GM21723 (cell line): ENCODE results near the gene SLC38A8.

Source experiments
- ATAC-seq: cut with Tn5 transposase; IDR thresholded peaks from one replicate; pipeline ENCODE4 v1.9.1; 2021; ENCODE audit warnings: mild to moderate bottlenecking, moderate library complexity; ENCODE audit not compliant: unreplicated experiment

Gene SLC38A8

DNA sequence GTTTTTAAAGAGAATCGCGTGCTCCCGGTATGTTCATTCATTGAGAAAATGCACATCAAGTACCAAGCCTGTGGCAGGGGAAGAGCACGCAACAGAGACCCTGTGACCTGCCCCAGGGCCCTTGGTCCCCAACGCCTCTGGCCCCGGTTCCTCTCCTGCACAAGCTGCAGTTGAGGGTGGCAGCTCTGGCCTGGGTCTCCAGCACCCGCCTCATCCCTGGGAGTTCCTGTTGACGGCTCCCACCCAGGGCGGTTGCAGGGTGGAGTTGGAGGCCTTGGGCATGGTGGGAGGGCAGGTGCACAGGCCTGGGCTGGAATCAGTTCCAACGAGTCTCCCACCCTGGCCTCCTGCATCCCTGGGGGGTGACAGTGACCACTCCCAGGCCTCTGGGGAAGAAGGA, 69.5 kb downstream of the SLC38A8 start:
- no peak for ATAC-seq

DNA sequence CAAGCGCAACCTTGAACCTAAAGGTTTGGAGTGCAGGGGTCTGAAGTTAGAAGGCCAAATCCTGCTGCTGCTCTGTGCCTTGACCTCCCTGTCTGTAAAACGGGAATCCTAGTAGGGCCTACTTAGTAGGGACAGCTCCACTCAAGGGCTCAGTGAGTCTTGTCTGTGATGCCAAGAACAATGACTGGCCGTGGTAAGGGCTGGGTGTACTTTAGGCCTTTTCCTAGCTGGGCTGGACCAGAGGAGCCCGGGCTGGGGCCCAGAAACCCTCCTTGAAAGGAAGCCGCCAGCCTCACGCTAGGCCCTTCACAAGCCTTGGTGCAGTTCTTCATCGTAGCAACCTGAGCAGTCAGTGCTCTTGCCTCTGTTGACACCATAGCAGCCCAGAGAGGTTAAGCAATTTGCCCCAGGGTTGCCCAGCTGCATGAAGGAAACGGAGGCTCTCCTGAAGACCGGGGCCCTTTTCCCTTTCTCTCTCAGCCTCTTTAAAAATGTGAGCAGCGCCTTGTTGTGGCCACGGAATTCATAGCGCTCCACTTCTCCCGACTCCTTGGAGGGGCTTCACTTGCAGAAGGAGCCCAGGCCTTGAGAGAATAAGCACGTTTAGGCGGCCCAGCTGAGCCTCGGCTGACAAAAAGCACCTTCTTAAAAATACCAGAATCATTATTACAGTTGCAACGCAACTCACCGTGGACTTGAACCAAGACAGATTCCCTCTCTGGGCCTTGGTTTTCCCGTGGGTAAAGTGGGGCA, 70.2 kb downstream of the SLC38A8 start:
- ATAC-seq, result no peak

DNA sequence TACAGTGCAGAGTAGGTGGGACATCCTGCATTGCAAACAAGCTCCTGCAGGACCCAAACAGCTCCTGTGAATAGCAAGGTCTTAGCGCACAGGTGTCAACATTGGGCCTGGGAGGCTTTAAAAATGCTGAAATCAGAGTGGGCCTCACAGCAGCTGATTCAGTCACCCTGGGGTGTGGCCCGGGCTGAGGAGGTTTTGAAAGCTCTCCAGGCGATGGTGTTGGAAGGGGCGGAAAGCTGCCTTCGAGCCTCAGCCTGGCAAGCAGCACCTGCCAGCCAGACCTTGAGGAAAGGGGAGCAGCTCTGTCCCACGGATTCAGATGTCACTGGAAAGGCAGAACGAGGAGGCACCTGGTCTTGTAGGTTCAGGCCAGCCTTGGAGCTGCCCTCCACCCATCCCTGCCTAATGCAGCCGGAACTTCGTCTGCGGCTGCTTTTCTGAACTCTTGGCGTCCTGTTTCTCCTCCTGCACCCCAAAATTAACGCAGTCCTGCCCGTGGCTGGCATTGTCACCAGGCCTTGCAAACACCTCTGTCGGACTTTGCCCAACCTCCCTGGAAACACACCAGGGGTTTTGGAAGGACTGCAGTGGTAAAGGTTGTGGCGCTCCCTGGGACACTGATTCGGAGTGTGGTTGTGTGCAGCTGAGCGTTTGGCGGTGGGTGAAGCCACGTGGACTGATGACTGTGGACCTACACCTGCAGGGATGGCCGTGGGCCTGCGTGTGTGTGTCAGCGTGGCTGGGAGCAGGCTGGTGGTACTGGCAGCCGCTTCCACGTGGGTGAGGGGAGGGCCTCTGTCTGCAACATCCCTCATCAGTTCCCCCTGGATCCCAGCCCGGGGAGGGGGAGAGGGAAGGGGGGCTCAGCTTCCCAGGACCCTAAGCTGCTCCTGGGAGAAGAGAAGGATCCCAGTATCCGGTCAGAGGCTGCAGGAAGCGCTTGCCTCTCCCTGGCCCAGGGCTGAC, 71.1 kb downstream of the SLC38A8 start:
- ATAC-seq, result no peak

DNA sequence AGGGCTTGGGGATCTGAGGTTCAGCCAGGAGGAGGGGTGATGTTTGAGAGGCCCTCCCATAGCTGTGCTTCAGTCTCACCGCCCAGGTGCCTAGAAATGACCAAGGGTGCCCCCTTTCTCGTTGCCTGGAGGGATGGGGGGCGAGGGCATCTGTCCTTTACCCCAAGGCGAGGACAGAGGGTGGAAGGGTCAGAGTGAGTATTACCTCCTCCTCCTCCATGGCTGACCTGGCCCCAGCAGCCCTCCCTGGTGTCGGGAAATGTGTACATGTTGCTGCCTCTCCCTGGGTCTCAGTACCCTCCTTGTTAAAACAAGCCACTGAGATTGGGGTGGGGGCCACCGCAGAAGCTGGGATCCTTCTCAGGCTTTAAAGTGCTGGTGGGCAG, 72.2 kb downstream of the SLC38A8 start:
- no peak for ATAC-seq

DNA sequence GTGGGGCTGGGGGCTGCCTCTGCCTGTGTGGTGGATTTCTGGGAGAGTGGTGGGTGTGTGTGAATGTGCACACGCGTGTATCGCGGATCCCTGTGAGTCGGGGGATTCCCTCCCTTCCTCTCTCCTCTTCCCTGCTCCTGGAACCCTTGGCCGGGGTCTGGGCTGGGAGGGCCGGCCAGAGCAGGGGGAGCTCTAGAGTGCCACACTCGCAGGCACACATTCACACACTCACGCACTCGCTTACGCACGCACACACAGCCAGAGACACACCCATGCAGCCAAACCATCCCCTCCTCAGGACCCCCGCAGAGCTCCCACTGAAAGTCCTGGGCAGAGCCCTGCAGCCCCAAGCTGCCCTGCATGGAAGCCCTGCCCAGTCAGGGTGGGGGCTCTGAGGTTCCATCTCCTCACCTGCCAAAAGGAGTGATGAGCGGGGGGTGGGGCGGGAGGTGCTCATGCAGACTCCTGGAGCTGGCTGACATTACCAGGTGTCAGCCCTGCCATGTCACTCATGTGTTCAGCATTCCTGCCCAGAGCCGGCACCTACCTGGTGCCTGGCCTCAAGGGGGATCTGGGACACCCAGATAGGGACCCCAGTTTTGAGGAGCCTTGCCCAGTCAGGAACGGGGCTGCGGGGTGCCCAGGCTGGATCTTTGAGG, 72.7 kb downstream of the SLC38A8 start:
- ATAC-seq, result no peak

DNA sequence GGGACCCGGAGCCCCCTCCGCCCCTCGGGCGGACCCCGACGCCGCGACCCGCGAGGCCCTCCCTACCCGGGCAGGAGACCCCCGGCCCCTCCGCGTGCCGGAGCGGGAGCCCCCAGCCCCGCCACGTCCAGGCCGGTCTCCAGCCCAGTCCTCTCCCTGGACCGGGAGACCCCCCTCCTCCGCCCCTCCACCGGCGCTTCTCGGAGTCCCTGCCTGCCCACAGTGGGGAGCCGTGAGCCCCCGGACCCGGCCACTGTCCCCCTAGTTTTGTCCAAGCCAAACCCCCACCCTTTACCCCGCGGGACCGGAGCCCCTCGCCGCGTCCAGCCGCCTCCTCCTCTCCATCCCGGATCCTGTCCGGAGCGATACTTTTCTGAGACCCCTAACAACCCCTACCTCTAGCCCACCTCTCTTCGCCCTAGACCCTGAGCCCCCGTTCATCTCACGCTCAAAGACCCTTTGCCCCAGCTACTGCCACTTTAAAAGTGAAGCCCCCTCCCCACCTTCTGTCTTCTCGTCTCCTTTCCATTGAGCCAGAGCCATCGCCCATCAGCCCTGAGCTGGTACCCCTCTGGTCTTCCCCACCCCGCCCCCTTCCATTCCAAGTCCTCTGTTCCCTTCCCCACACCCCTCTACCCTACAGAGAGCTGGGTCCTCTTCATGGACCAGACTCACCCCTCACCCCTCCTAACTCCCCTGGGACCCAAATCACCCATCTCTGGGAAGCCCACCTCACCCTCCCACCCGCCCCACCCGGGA, 73.5 kb downstream of the SLC38A8 start:
- no peak for ATAC-seq

DNA sequence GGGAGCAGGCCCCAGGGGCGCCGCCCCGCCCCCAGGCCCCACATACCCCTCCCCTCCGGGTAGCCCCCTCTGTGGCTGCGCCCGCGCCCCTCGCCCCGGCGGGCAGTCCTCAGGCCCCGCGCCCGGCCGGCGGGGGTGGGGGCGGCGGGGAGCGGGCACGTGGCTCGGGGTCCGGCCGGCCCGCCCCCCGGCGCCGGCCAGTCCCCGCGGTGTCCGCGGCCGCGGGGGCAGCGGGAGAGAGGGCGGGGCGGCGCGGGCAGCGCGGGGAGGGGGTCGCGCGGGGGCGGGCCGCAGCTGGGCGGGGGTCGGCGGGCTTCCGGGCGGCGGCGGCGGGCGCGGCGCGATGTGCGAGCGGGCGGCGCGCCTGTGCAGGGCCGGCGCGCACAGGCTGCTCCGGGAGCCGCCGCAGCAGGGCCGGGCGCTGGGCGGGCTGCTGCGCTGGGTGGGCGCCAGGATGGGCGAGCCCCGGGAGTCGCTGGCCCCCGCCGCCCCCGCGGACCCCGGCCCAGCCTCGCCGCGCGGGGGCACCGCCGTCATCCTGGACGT, 74.2 kb downstream of the SLC38A8 start:
- no peak for ATAC-seq

DNA sequence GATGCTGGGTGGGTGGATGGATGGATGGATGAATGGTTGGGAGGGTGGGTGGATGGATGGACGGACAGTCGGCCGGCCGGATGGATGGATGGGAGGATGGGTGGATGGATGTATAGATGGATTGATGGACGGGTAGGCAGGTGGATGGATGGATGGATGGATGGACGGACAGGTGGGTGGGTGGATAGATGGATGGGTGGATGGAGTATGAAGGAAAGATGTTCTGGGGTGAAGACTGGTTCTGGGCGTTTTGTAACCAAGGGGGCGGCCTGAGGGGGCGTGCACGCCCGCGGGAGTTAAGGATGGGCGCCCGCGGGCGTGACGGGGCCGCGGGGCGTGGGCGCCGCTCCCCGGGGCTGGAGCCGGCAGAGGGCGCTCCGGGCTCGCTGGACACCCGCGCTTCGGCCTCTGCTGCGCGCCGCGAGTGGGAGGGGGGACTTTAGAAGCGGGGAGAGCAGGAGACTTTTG, 74.7 kb downstream of the SLC38A8 start, which contains the start of gene NECAB2:
NECAB2 (plus strand) TSS at position 407 of the 468 bp plus-strand sequence. CDS start 405 bp downstream, outside the sequence.
- ATAC-seq, result no peak

DNA sequence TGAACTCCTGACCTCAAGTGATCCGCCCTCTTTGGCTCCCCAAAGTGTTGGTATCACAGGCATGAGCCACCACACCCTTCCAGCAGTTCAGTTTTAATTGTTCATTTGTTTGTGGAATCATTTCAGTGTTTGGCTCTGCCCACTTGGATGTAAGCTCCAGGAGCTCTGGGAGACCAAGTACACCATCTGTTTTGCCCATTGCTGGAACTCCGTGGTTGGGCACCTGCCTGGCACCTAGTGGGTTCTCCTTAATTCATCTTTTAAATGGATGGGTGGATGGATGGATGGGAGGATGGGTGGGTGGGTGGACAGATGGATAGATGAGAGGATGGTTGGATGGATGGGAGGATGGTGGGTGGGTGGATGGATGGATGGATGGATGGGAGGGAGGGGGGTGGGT, 75.5 kb downstream of the SLC38A8 start:
- ATAC-seq, result no peak

DNA sequence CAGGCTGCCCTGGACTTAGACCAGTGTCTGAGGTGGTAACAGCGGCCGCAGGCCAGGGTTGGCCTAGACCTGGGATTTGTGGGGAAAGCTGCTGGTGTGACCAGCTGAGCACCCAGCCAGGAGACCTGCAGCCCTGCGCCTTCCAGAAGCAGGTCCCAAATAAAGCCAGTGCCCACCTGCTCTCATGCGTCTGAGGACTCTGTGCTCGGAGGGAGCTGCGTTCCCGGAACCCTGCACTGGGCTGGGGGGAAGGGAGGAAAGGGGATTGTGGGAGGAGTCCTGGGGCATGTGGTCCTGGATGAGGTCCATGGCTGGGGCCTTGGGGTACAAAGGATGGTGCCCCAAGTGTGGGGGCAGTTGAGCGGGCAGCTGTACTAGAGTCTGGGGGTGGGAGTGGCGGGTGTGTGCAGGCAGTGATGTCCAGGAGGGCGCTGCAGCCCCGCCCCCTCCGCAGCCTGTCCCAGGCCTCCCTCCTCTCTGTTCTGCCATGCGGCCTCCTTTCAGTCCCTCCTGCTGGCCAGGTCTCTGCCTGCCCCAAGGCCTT, 76.4 kb downstream of the SLC38A8 start:
- no peak for ATAC-seq

DNA sequence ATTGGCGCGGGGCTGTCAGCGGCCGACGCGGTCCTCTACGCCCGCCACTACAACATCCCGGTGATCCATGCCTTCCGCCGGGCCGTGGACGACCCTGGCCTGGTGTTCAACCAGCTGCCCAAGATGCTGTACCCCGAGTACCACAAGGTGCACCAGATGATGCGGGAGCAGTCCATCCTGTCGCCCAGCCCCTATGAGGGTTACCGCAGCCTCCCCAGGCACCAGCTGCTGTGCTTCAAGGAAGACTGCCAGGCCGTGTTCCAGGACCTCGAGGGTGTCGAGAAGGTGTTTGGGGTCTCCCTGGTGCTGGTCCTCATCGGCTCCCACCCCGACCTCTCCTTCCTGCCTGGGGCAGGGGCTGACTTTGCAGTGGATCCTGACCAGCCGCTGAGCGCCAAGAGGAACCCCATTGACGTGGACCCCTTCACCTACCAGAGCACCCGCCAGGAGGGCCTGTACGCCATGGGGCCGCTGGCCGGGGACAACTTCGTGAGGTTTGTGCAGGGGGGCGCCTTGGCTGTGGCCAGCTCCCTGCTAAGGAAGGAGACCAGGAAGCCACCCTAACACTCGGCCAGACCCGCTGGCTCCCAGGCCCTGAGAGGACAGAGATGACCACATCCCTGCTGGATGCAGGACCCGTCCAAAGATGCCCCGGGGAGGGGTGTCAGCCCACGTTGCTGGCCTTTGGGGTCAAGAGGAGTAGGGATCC, 77.0 kb downstream of the SLC38A8 start:
- ATAC-seq, result no peak

DNA sequence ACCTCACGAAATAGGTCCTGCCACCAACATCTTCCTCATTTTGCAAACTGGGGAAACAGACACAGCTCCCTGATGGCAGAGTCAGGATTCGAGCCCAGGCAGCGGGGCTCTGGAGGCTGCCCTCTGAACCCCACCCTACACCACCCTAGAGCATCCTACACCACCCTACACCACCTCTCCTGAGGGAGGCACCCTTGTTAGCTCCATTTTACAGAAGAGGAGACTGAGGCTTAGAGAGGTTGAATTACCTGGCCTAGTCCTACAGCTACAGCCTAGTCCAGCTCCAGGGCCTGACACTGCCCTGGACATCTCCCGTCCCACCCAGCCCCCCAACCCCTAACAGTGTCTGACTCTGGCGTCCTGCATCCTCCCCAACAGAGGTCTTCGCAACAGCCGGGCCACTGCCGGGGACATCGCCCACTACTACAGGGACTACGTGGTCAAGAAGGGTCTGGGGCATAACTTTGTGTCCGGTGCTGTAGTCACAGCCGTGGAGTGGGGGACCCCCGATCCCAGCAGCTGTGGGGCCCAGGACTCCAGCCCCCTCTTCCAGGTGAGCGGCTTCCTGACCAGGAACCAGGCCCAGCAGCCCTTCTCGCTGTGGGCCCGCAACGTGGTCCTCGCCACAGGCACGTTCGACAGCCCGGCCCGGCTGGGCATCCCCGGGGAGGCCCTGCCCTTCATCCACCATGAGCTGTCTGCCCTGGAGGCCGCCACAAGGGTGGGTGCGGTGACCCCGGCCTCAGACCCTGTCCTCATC, 77.7 kb downstream of the SLC38A8 start:
- ATAC-seq, result no peak

DNA sequence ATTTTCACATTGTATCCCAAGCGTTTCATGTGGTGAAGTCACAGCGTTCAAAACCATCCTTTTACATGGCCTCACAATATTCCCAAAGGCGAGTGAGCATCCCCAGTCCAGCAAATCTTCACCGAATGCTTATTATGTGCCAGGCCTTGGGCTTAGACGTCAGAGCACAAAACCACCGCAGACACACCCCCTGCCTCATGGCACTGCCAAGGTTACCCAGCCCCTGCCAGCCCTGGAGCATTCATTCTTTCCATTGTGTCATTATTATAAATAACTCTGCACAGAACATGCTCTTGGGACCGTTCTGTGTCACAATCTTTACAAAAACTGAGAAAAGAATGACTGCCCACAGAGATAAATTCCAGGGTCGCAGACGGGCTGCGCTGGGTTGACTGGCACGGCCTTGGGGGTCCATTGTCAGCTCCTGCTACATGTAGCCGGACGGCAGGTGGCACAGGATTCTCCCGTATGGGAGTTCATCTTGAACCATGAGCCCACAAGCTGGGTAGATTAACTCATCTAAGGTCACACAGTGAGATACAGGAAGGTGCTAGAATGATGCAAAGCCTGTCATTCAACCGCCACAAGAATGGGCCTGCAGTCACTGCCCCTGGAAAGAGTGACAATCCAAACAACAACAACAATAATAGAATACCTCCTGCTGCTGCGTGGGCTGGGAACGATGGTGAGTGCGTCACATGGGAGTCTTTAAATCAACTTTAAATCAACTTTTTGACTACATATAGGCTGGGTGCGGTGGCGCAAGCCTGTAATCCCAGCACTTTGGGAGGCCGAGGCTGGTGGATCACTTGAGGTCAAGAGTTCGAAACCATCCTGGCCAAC, 79.1 kb downstream of the SLC38A8 start:
- ATAC-seq, result no peak

DNA sequence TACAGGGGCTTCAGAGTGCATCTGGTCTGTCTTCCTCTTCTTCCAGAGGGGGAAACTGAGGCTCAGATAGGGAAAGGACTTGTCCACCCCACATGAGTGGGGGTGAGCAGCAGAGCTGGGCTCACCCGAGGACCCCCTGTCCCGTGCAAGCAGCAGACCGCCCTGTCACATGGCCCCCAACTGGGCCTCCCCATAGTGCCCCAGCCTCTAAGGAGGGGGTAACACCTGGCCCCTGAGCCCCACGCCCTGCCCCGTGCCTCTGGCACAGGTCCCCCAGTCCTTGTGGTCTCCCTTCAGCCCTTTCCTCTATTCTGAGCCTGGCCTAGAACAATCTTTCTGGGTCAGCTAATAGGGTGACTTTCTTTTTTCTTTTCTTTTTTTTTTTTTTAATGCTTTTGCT, 81.0 kb downstream of the SLC38A8 start:
- no peak for ATAC-seq

DNA sequence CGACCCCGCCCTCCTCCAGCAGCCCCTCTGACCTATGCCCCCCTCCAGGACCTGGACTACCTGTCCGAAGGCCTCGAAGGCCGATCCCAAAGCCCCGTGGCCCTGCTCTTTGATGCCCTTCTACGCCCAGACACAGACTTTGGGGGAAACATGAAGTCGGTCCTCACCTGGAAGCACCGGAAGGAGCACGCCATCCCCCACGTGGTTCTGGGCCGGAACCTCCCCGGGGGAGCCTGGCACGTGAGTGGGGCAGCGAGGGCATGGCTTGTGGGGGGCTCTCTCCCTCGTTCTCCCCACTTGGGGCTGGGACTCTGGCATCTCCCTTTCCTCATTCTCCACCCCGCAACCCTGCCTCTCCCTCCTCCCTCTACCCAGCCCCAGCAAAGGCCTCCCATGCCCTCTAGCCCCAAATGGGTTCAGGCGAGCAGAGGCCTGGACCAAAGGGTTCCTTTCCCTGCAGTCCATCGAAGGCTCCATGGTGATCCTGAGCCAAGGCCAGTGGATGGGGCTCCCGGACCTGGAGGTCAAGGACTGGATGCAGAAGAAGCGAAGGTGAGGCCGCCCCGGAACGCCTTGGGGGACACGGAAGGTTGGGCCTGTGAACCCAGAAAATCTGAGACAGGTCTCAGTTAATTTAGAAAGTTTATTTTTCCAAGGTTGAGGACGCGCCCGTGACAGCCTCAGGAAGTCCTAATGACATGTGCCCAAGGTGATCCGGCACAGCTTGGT, 81.9 kb downstream of the SLC38A8 start:
- ATAC-seq, result no peak
